ENCODE results near the gene ZNF14. TPM values are rescaled to one million over a fixed set of nuclear protein-coding genes. Genes with fewer than 3 reads are reported as not detected.
"Not testable (repeated sequence)": the region's sequence is repeated elsewhere in the genome, so short reads cannot be mapped to it uniquely, and the experiment has no call there.

Gene ZNF14
- 3.6 TPM for total RNA-seq
- long read RNA-seq, partial matches to known transcripts: 0 of 5 reads
- long read RNA-seq, other reads (novel, unspliced or antisense): 1 of 5 reads

- DNase-seq (ENCODE audit: missing footprints) (peak; percentile 95), ATAC-seq (peak; percentile 100)
- intact Hi-C loops (cut with DNase I): loop anchor here (2.0 kb wide), 1 partner anchor 64 kb away; the partner anchor contains the start of gene ZNF101
These were observed at the start of gene ZNF14 for GRCh38 chr19:19732579-19733501. TSS of gene ZNF14 (minus strand) at chr19:19733112. CDS start at chr19:19732958, 154 bp downstream.

GRCh38 chr19:19781791-19782190 lies 48.9 kb upstream of the ZNF14 start:
- DNase-seq (ENCODE audit: missing footprints); intact Hi-C loops (cut with DNase I); ATAC-seq: not testable (repeated sequence)

DNA sequence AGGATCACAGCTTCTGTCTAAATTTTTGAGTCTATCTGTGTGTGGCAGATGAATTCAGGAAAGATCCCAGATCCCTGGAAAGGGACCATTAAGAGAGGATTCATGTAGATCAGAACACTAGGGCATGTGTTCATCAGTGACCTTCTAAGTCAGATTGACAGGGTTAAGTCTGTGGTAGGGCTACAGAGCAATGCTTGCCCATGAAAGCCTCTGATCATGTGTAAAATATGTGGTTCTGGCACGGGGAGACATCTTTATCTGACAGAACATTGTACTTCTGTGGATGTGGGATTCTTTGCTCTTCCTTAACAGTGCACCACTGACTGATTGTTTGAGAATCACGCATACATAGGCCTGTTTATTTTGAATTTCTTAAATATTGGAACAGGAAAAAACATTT lies 45.8 kb upstream of the ZNF14 start:
- no peak for ATAC-seq
- intact Hi-C loops (cut with DNase I): no loop called here

GRCh38 chr19:19777692-19778091 lies 44.8 kb upstream of the ZNF14 start:
- no peak for ATAC-seq
- no peak for DNase-seq (ENCODE audit: missing footprints)
- intact Hi-C loops (cut with DNase I): loop anchor here (2.0 kb wide), 1 partner anchor 43 kb away; the partner anchor contains the start of gene ZNF506

More for the DNA sequence above, 45.8 kb upstream of the ZNF14 start:
- no peak for DNase-seq (ENCODE audit: missing footprints)

- peak; percentile 99 for DNase-seq (ENCODE audit: missing footprints)
- intact Hi-C loops (cut with DNase I): loop anchor here (1.0 to 2.0 kb wide), 2 partner anchors 44 to 113 kb away; partner anchors contain the start of genes ATP13A1 and ZNF506
- peak; percentile 100 for ATAC-seq
These were observed 43.5 kb upstream of the ZNF14 start for GRCh38 chr19:19776206-19777008.

GRCh38 chr19:19775891-19776205 lies 42.9 kb upstream of the ZNF14 start:
- DNase-seq (ENCODE audit: missing footprints) (no peak), ATAC-seq (no peak)
- intact Hi-C loops (cut with DNase I): loop anchor here (1.0 to 2.0 kb wide), 2 partner anchors 45 to 113 kb away; partner anchors contain the start of genes ATP13A1 and ZNF506

- ATAC-seq (no peak), DNase-seq (ENCODE audit: missing footprints) (no peak)
- intact Hi-C loops (cut with DNase I): no loop called here
These were observed 41.6 kb upstream of the ZNF14 start for GRCh38 chr19:19774354-19775033.

GRCh38 chr19:19771963-19772362 lies 39.1 kb upstream of the ZNF14 start:
- DNase-seq (ENCODE audit: missing footprints); intact Hi-C loops (cut with DNase I); ATAC-seq: not testable (repeated sequence)

DNA sequence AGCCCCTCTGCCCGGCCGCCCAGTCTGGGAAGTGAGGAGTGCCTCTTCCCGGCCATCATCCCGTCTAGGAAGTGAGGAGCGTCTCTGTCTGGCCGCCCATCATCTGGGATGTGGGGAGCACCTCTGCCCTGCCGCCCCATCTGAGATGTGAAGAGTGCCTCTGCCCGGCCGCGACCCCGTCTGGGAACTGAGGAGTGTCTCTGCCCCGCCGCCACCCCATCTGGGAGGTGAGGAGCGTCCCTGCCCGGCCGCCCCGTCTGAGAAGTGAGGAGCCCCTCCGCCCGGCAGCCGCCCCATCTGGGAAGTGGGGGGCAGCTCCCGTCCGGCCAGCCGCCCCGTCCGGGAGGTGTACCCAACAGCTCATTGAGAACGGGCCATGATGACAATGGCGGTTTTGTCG lies 37.1 kb upstream of the ZNF14 start:
- intact Hi-C loops (cut with DNase I); ATAC-seq; DNase-seq (ENCODE audit: missing footprints): not testable (repeated sequence)

GRCh38 chr19:19758164-19758563 lies 25.3 kb upstream of the ZNF14 start:
- DNase-seq (ENCODE audit: missing footprints) (no peak), ATAC-seq (no peak)
- intact Hi-C loops (cut with DNase I): no loop called here

GRCh38 chr19:19752760-19753403 lies 20.0 kb upstream of the ZNF14 start:
- ATAC-seq (no peak), DNase-seq (ENCODE audit: missing footprints) (no peak)
- intact Hi-C loops (cut with DNase I): no loop called here

GRCh38 chr19:19751846-19752245 lies 18.9 kb upstream of the ZNF14 start:
- ATAC-seq (no peak), DNase-seq (ENCODE audit: missing footprints) (no peak)
- intact Hi-C loops (cut with DNase I): no loop called here

DNA sequence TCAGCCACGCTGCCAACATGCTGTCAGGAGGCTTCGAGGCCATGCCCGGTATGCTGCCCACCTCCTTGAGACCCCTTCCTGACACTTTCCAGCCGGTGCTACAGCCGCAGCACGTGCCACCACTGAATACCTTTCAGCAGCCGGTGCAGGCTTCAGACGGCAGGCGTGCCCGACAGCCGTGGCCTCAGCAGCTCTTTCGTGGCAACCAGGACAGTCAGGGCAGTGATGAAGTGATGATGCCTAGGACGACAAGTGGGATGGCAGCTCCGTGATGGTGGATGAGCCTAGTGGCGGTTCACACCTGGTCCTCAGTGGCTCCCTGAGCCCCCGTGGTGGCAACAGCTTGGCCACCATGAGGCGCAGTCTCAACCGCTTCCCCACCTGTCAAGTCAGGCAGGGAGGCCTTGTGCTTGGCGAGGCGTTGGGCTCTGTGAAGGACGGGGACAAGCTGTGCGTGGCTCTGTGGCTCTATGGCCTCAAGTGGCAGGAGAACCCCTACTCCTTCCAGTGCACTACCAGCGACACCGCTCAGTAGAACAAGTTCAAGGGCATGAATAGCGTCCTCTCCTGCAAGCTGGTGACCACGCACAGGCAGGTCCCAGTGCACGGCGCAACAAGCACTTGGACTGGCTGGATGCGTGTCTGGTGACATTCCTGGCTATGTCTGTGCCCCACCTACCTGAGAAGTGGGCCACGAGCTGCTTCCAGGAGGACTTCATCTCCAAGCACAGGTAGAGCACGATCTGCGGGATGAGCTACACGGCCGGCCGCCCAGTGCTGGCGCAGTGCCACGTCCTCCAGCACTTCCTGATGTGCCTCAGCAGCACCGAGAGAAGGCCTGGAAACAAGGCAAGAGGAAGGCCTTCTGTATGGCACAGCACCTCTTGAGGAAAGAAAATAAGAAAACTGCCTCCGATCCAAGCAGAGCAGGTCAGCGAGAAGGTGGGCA lies 18.2 kb upstream of the ZNF14 start:
- no peak for ATAC-seq
- intact Hi-C loops (cut with DNase I): no loop called here

DNA sequence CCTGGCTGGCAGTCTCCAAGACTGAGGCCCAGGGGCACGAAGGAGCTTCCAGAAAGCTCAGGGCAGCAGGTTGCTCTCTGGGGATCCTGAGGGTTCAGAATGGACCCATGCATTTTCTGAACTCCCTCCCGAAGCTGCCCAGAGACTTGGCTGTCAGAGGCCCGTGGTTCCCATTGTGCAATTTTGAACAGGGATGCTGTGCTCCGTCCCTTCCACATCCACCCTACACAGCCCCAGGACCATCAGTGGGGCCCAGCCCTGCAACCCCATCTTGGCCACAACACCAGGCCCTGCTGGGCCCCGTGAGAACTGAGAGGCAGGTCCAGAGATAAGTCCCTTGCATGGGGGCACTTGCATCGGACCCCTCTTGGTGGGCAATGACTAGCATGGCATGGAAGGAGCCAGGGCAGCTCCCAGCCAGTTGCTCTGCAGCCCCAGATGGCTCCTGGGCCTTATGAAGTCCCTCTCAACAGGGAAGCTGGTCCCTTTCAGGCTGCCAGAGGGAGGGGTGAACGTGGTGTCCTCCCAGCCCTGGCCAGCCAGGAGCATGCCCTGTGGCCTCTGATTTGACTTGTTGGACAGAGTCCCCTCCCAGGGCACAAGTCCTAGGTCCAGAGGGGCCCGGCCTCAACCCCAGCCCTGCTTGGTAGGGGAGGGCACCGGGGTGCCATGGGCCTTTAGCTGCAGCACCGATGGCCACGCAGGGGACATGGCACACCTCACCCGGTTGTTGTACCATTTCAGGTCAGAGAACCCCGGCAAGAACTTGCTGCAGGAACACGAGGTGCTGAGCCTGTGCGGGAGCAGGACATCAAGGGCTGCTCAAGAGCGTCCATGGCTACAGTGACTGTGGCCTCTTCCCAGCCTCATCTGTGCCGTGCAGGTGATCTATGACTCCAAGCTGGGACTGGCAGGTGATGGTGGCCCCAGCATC lies 17.3 kb upstream of the ZNF14 start:
- intact Hi-C loops (cut with DNase I): no loop called here
- DNase-seq (ENCODE audit: missing footprints) (no peak), ATAC-seq (no peak)

More for the DNA sequence above, 18.2 kb upstream of the ZNF14 start:
- DNase-seq (ENCODE audit: missing footprints): no peak

GRCh38 chr19:19749117-19749907 lies 16.4 kb upstream of the ZNF14 start:
- intact Hi-C loops (cut with DNase I): no loop called here
- ATAC-seq (no peak), DNase-seq (ENCODE audit: missing footprints) (no peak)

All from Right ventricle myocardium inferior (tissue), 1 donor.